AG04449 (cell line): Measurements from ENCODE around the gene SLC22A31.

Experiments used
- CTCF ChIA-PET: fragments of 350-600 bp; formaldehyde crosslinking; extraction: SDS; loops from one replicate; lab custom pipeline; 2021; ENCODE audit warnings: antibody characterized with exemption; lab: Yijun Ruan, JAX
- POLR2A ChIA-PET: fragments of 400-600, 350-600 bp; formaldehyde crosslinking; extraction: SDS; loops from one replicate; lab custom pipeline; 2020; ENCODE audit warnings: antibody characterized with exemption, inconsistent platforms; lab: Yijun Ruan, JAX
- DNase-seq: peaks from one replicate; pipeline ENCODE4 v3.0.0-alpha.2; 2010; ENCODE audit warnings: low read depth, low spot score
- H3K4me3 ChIP-seq: 2 replicates; pipeline ENCODE4 v1.5.1; 2011; ENCODE audit warnings: low read depth, mild to moderate bottlenecking, control low read depth, low read length
- TF ChIP-seq, protein P1 (sequence below): IDR thresholded peaks from one replicate; pipeline ENCODE4 v1.5.1; 2011; ENCODE audit warnings: mild to moderate bottlenecking, moderate library complexity, low read length, control low read depth, inconsistent platforms; ENCODE audit not compliant: insufficient read depth; ENCODE audit errors: missing control alignments

SLC22A31 gene

DNA sequence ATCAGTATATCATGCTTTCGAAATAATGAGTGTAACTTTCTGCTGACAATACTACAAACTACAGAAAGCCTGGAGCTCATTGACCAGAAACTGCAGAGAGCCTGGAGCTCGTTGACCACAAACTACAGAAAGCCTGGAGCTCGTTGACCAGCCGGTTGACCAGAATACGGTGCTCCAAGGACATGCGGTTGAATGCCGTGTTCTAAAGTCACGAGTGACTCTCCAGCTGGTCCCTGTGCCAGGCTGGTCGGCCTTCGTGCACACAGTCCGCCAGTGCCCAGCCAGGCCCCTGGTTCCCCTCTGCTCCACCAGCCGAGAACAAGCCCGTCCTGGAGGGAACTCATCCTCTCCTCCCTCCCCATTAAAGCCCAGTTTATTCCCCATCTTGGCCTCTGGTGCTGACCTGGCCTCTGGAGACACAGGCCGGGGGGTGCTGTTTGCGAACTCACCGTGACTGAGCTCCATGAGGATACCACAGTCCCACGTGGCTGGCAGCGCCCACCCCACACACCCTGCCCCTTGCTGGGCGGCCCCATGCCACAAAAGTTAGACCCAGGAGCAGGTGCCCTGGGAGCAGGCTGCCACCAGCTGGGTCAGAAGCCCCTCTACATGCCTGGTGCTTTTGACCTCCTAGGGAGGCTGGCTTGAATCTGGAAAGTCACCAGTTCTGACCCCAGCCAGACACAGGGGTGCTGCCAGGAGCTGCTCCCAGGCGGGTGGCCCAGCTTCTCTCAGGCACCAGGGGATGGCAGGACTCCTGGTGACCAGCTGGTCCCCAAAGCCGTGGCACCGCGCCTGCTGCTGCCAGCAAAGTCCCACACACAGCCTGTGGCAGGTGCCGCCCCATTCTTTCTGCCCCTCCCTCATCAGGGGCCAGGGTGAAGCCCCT lies 44.2 kb downstream of the SLC22A31 start:
- no peak for DNase-seq
- TF ChIP-seq, protein P1, sequence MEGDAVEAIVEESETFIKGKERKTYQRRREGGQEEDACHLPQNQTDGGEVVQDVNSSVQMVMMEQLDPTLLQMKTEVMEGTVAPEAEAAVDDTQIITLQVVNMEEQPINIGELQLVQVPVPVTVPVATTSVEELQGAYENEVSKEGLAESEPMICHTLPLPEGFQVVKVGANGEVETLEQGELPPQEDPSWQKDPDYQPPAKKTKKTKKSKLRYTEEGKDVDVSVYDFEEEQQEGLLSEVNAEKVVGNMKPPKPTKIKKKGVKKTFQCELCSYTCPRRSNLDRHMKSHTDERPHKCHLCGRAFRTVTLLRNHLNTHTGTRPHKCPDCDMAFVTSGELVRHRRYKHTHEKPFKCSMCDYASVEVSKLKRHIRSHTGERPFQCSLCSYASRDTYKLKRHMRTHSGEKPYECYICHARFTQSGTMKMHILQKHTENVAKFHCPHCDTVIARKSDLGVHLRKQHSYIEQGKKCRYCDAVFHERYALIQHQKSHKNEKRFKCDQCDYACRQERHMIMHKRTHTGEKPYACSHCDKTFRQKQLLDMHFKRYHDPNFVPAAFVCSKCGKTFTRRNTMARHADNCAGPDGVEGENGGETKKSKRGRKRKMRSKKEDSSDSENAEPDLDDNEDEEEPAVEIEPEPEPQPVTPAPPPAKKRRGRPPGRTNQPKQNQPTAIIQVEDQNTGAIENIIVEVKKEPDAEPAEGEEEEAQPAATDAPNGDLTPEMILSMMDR, result no peak
- H3K4me3 ChIP-seq, result no peak overlapping the region
- CTCF ChIA-PET, result interaction anchor here (0.7 to 2.1 kb wide), 4 partner anchors 11 to 413 kb away, joined by 3 to 16 read pairs (median 3); no protein-coding TSS in a partner anchor
- POLR2A ChIA-PET, result interaction anchor here (0.6 to 1.2 kb wide), 2 partner anchors 9 to 411 kb away, joined by 3 read pairs; no protein-coding TSS in a partner anchor

DNA sequence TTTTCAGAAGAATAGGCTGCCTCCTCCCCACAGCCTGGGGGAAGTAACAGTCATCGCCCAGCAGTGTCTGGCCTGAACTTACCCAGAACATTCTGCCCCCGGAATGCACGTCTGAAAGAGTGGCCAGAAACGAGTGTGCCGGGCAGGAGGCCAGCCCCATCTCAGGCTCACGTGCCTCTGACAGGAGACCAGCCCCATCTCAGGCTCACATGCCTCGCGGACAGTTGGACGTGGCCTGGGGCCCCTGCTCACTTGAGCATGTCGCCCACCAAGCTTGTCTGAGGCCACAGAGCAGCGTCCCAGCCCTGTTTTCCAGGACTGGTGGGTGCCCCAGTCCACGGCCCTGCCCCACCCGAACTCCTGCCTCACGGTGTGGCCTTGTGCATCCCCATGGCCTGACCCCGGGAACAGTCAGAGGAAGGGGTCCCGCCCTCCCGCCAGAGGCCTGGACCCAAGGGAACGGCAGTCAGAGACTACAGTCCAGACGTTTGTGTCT lies 45.1 kb downstream of the SLC22A31 start:
- no peak for DNase-seq
- TF ChIP-seq, protein P1, result no peak
- CTCF ChIA-PET, result interaction anchor here (0.6 to 2.1 kb wide), 4 partner anchors 12 to 59 kb away, joined by 3 to 16 read pairs (median 4); no protein-coding TSS in a partner anchor
- POLR2A ChIA-PET, result interaction anchor here (1.2 kb wide), 1 partner anchor 10 kb away, joined by 3 read pairs; no protein-coding TSS in a partner anchor
- no peak overlapping the region for H3K4me3 ChIP-seq

DNA sequence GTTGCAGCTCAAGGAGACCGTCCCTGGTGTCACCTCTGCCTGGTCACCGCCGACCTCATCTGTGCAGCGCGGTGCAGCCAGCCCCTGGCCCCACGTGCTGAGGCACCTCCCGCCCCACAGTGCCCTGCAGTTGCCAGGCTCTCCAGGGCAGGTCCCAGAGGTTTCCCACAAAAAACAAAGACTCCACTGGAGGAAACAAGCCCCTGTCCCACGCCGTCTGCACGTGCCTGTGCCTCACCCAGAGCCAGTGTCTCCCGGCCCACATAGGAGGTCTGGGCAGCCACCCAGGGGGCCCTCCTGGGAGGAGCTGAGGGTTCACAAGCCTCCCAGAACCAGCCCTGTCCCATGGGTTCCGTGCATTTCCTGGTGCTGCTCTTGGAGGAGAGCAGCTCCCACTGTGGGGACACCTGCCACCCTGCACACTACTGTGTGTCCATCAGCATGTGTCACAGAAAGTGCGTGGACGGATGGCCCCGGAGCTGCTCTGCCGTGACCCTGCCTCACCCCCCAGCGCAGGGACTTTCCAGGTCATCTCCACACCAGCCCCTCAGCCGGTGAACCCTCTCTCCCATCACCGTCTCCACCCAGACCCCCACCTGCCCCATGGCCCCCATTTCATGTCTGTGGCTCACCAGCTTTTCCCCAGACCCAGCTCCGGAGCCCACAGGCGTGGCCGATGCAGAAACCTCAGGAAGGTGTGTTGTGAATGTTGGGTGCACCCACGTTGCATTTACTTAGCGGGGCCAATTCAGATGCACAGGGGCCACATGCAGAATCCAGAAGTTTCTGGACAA lies 45.8 kb downstream of the SLC22A31 start:
- POLR2A ChIA-PET, result interaction anchor here (1.2 kb wide), 1 partner anchor 10 kb away, joined by 3 read pairs; no protein-coding TSS in a partner anchor
- DNase-seq, result no peak
- TF ChIP-seq, protein P1, result no peak
- no peak overlapping the region for H3K4me3 ChIP-seq
- CTCF ChIA-PET, result interaction anchor here (0.6 to 1.4 kb wide), 2 partner anchors 12 to 60 kb away, joined by 3 to 4 read pairs; no protein-coding TSS in a partner anchor

DNA sequence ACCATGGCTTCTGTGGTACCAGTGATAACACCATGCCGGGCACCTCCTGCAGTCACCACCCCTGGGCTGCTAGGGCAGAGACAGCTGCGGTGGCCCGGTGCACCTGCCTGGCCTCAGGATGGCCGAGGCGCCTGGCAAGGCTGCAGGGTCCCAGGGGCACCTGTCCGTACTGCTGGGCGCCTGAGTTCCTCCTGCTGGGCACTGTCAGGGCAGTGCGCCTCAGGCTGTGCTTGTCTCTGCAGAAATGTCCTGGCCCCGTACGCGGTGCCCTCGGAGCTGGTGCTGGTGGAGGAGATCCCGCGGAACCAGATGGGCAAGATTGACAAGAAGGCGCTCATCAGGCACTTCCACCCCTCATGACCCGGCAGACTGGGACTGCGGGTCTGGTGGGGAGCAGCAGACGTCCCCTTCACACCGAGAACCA lies 46.5 kb downstream of the SLC22A31 start:
- H3K4me3 ChIP-seq, result no peak overlapping the region
- CTCF ChIA-PET, result interaction anchor here (1.4 kb wide), 1 partner anchor 13 kb away, joined by 4 read pairs; no protein-coding TSS in a partner anchor
- TF ChIP-seq, protein P1, result no peak
- DNase-seq, result no peak
- POLR2A ChIA-PET, result no interaction called here

DNA sequence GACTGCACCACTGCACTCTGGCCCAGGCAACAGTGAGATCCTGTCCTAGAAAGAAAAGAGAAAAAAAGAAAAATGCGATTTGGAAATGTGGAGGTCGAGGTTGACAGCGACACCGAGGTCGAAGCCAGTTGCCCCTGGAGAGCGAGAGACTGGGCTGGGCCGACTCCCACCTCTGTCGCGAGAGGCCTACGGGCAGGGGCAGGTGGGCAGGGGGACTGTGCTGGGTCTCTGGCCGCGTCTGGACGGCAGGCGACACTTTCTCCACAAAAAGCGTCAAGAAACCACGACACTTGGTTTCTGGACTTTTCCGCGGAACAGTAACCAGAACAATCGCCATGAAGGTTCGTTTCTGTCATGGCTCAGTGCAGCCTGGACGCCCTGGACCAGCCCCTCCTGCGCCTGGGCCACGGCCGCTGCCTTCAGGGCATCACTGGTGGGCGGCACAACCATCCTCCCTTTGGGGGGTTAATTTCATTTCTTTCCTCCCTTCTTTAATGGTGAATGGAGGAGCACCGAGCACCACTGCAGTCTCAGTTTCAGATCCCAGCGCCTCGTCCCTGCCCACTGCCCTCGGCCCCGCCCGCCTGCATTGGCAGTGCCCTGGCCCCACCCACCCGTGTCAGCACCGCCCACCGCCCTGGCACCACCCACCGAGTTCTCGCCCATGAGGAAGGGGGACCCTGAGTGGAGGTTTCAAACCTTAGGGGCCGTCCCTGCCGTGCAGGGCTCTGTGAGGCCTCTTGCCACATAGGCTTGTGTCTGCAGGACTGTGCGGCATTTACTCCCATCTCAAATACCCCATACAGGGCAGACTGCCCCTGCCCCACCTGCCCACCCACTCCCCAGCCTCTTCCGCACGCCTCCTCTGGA lies 47.3 kb downstream of the SLC22A31 start:
- TF ChIP-seq, protein P1, result no peak
- ChIA-PET CTCF (no interaction called here), POLR2A (no interaction called here)
- no peak overlapping the region for H3K4me3 ChIP-seq
- DNase-seq, result no peak
